ENCODE results near the gene ALG12. TPM values are rescaled to one million over a fixed set of nuclear protein-coding genes. Genes with fewer than 3 reads are reported as not detected.
A peak's percentile ranks its signal among the peaks of the same experiment; 100 is the strongest.
"Not testable (repeated sequence)": the region's sequence is repeated elsewhere in the genome, so short reads cannot be mapped to it uniquely, and the experiment has no call there.

Gene ALG12
- total RNA-seq, 1 donor from 2014 or later, result 14.6 TPM

GRCh38 chr22:49867303-49868265 is 50.7 kb downstream of the ALG12 start:
- no peak for DNase-seq (ENCODE audit: low read depth, low spot score)

GRCh38 chr22:49866646-49867045 is 51.6 kb downstream of the ALG12 start:
- DNase-seq (ENCODE audit: low read depth, low spot score), result no peak

- DNase-seq (ENCODE audit: low read depth, low spot score), result no peak
These were observed 52.1 kb downstream of the ALG12 start for GRCh38 chr22:49866134-49866533.

- DNase-seq (ENCODE audit: low read depth, low spot score), result no peak
These were observed 53.1 kb downstream of the ALG12 start for GRCh38 chr22:49865156-49865555.

GRCh38 chr22:49863931-49864330 is 54.3 kb downstream of the ALG12 start:
- DNase-seq (ENCODE audit: low read depth, low spot score), result no peak

- DNase-seq (ENCODE audit: low read depth, low spot score), result no peak
These were observed 55.8 kb downstream of the ALG12 start for GRCh38 chr22:49862496-49862776.

GRCh38 chr22:49861642-49862495 is 56.4 kb downstream of the ALG12 start:
- no peak for DNase-seq (ENCODE audit: low read depth, low spot score)

- no peak for DNase-seq (ENCODE audit: low read depth, low spot score)
These were observed 59.4 kb downstream of the ALG12 start for GRCh38 chr22:49858827-49859226.

GRCh38 chr22:49856766-49857618 is 61.2 kb downstream of the ALG12 start:
- DNase-seq (ENCODE audit: low read depth, low spot score), result no peak

GRCh38 chr22:49856343-49856742 is 61.9 kb downstream of the ALG12 start:
- DNase-seq (ENCODE audit: low read depth, low spot score), result no peak

GRCh38 chr22:49855251-49855911 is 62.9 kb downstream of the ALG12 start:
- DNase-seq (ENCODE audit: low read depth, low spot score), result no peak

GRCh38 chr22:49853981-49854831 is 64.0 kb downstream of the ALG12 start:
- DNase-seq (ENCODE audit: low read depth, low spot score), result no peak

- DNase-seq (ENCODE audit: low read depth, low spot score), result peak; percentile 75
These were observed 65.0 kb downstream of the ALG12 start, which contains the start of gene ZBED4 for GRCh38 chr22:49852898-49853894. ZBED4 (plus strand) TSS chr22:49853844; CDS start chr22:49883663, 29,819 bp downstream.

GRCh38 chr22:49852568-49852897 is 65.7 kb downstream of the ALG12 start:
- DNase-seq (ENCODE audit: low read depth, low spot score), result not testable (repeated sequence)

GRCh38 chr22:49850959-49851802 is 67.1 kb downstream of the ALG12 start:
- no peak for DNase-seq (ENCODE audit: low read depth, low spot score)
